ENCODE data around the gene URB1.

GRCh38 chr21:32298658-32299081, 94.1 kb downstream of the URB1 start, which contains the start of gene MRAP:
- TF ChIP-seq TAF1 (IDR thresholded peaks at IDR 0.05; ENCODE audit: borderline replicate concordance, insufficient read depth, low read length) (no peak), REST (IDR thresholded peaks at IDR 0.05; ENCODE audit: insufficient read depth in 1 of 2, low read depth in 2 of 2, low read length in 2 of 2) (no peak), POLR2AphosphoS5 (IDR thresholded peaks at IDR 0.05; ENCODE audit: low read depth, low read length) (no peak), FOXP2 (optimal IDR thresholded peaks at IDR 0.05; ENCODE audit: borderline replicate concordance, extremely low read depth, extremely low read length, insufficient read depth) (no peak), SIN3A (IDR thresholded peaks at IDR 0.05; ENCODE audit: borderline replicate concordance, insufficient read depth, low read length) (no peak)
